ENCODE data around the gene NRG2. TPM values are rescaled to one million over a fixed set of nuclear protein-coding genes. Genes with fewer than 3 reads are reported as not detected.

The NRG2 gene
- total RNA-seq, 4 donors from 2014 or later: 0.80 TPM; not detected in 3

- H3K4me3 ChIP-seq: no peak overlapping the region
- H3K27me3 ChIP-seq: no peaks in the 10 kb centered on the region
- H3K36me3 ChIP-seq: no peaks in the 10 kb centered on the region
- H3K9me3 ChIP-seq: no peaks in the 10 kb centered on the region
- DNase-seq: no peak
- H3K27ac ChIP-seq: no peak overlapping the region
- no peak for TF ChIP-seq POLR2A (IDR thresholded peaks at IDR 0.05)
- TF ChIP-seq CTCF (IDR thresholded peaks at IDR 0.05): no peak
- no peaks in the 10 kb centered on the region for H3K4me1 ChIP-seq
Observed at GRCh38 chr5:140049713-140050112, 6.6 kb upstream of the NRG2 start.

GRCh38 chr5:140049205-140049604 is 6.1 kb upstream of the NRG2 start:
- Histone ChIP-seq H3K27me3 (peaks cover 0 to 3% of the 10 kb centered on the region in 2 donors), H3K4me3 (no peak overlapping the region), H3K9me3 (no peaks in the 10 kb centered on the region), H3K36me3 (no peaks in the 10 kb centered on the region), H3K27ac (no peak overlapping the region), H3K4me1 (no peaks in the 10 kb centered on the region)
- DNase-seq: no peak
- TF ChIP-seq POLR2A (IDR thresholded peaks at IDR 0.05): no peak
- no peak for TF ChIP-seq CTCF (IDR thresholded peaks at IDR 0.05)

- peaks cover 0 to 11% of the 10 kb centered on the region in 2 donors for H3K27me3 ChIP-seq
- DNase-seq: no peak
- TF ChIP-seq POLR2A (IDR thresholded peaks at IDR 0.05) (no peak), CTCF (IDR thresholded peaks at IDR 0.05) (no peak)
Observed at GRCh38 chr5:140044041-140044440, 942 bp upstream of the NRG2 start.

GRCh38 chr5:140043508-140043872 is 391 bp upstream of the NRG2 start:
- Histone ChIP-seq H3K36me3 (no peaks in the 10 kb centered on the region), H3K9me3 (no peaks in the 10 kb centered on the region), H3K27me3 (peaks cover 0 to 11% of the 10 kb centered on the region in 2 donors), H3K27ac (peak overlapping the region in 1 of 4 donors; percentile 59), H3K4me1 (peaks cover 4 to 22% (median 9%) of the 10 kb centered on the region in 4 donors), H3K4me3 (peak overlapping the region; percentile 38 to 63 (median 58))
- no peak for TF ChIP-seq CTCF (IDR thresholded peaks at IDR 0.05)
- TF ChIP-seq POLR2A (IDR thresholded peaks at IDR 0.05): no peak
- DNase-seq: no peak

More at GRCh38 chr5:140044041-140044440, 942 bp upstream of the NRG2 start:
- Histone ChIP-seq H3K27ac (no peak overlapping the region), H3K9me3 (no peaks in the 10 kb centered on the region), H3K36me3 (no peaks in the 10 kb centered on the region), H3K4me3 (no peak overlapping the region), H3K4me1 (peaks cover 4 to 22% (median 9%) of the 10 kb centered on the region in 4 donors)

GRCh38 chr5:140042393-140042642 is 781 bp downstream of the NRG2 start:
- H3K4me1 ChIP-seq: peaks cover 4 to 22% (median 9%) of the 10 kb centered on the region in 4 donors
- H3K4me3 ChIP-seq: peak overlapping the region; percentile 38 to 63 (median 58)
- H3K9me3 ChIP-seq: no peaks in the 10 kb centered on the region
- DNase-seq: no peak
- TF ChIP-seq POLR2A (IDR thresholded peaks at IDR 0.05) (no peak), CTCF (IDR thresholded peaks at IDR 0.05) (no peak)
- no peaks in the 10 kb centered on the region for H3K36me3 ChIP-seq
- H3K27ac ChIP-seq: peak overlapping the region in 3 of 4 donors; percentile 45 to 59 (median 53)
- H3K27me3 ChIP-seq: peaks cover 0 to 11% of the 10 kb centered on the region in 2 donors
